Sigmoid colon (tissue), 7 donors: ENCODE measurements around the gene SIK2. TPM values are rescaled to one million over a fixed set of nuclear protein-coding genes. Genes with fewer than 3 reads are reported as not detected.

Source experiments
- DNase-seq: peaks from one replicate; pipeline ENCODE4 v3.0.0-alpha.2; 2019
- H3K27ac ChIP-seq, 4 donors: fragments of 200-600 bp; sonication (generic); one replicate each; pipeline ENCODE4 v1.5.1; 2016 to 2019; ENCODE audit warnings: mild to moderate bottlenecking in 1 of 4
- H3K27me3 ChIP-seq, 3 donors: fragments of 200-600 bp; sonication (generic); one replicate each; pipeline ENCODE4 v1.5.1; 2019; ENCODE audit warnings: mild to moderate bottlenecking in 1 of 3
- H3K36me3 ChIP-seq, 4 donors: fragments of 200-600 bp; sonication (generic); one replicate each; pipeline ENCODE4 v1.5.1; 2016 to 2019
- H3K4me1 ChIP-seq, 4 donors: fragments of 200-600 bp; sonication (generic); one replicate each; pipeline ENCODE4 v1.5.1; 2017 to 2019
- H3K4me3 ChIP-seq, 4 donors: fragments of 200-600 bp; sonication (generic); one replicate each; pipeline ENCODE4 v1.5.1; 2017 to 2019; ENCODE audit warnings: mild to moderate bottlenecking in 2 of 4, moderate library complexity in 1 of 4
- H3K9me3 ChIP-seq, 4 donors: fragments of 200-600 bp in 3 of 4; sonication (generic) in 3 of 4; one replicate each; pipeline versions ENCODE4 v1.5.1 to v1.6.1; 2013 to 2019
- CTCF ChIP-seq, 4 experiments: fragments of 450-650 bp in 3 of 4; fragments of 200-600 bp in 1 of 4; IDR thresholded peaks; one replicate each; pipeline ENCODE4 v1.5.1; 2016 to 2019; ENCODE audit warnings: antibody characterized with exemption in 4 of 4, mild to moderate bottlenecking in 3 of 4, moderate library complexity in 2 of 4
- EP300 ChIP-seq, 4 donors: sonication (generic); formaldehyde crosslinking; IDR thresholded peaks; one replicate each; pipeline ENCODE4 v1.6.1; 2017; ENCODE audit warnings: antibody characterized with exemption in 4 of 4
- POLR2A ChIP-seq, 2 donors: fragments of 450-650 bp; IDR thresholded peaks; one replicate each; pipeline ENCODE4 v1.6.1; 2016; ENCODE audit warnings: antibody characterized with exemption in 2 of 2, mild to moderate bottlenecking in 2 of 2, moderate library complexity in 2 of 2
- POLR2AphosphoS5 ChIP-seq, 4 donors: sonication (generic); formaldehyde crosslinking; IDR thresholded peaks; one replicate each; pipeline ENCODE4 v1.6.1; 2017; ENCODE audit warnings: antibody characterized with exemption in 4 of 4
- WGBS, 2 donors: extraction: QIAGEN DNeasy Blood & Tissue Kit; methylation state at CpG; one replicate each; pipeline ENCODE4 v1.1.7; 2013; 5-methylcytosine and 5-hydroxymethylcytosine counted together
- intact Hi-C: fragments of 100-400 bp; cut with DNase I; formaldehyde crosslinking; loops from one replicate; pipeline ENCODE4 v1.15.1; 2023
- polyA plus RNA-seq, 3 donors: library from polyadenylated mRNA; stranded (reverse); fragments of 200-250 nt; gene quantifications; one replicate each; pipeline ENCODE4 v1.2.3, GENCODE V29; 2013
- total RNA-seq, 4 donors: library from RNA; depleted of rRNA; stranded (reverse); fragments of >200 nt; gene quantifications; one replicate each; pipeline ENCODE4 v1.1.0, GENCODE V29; 2016
- donor health status: healthy with polysubstance abuse.
- donor health status: Bipolar disorder and iron deficiency.
- donor health status: healthy.

Gene SIK2
- total and polyA plus RNA-seq, 7 donors = 4.8 to 14.1 (median 10.7) TPM

GRCh38 chr11:111730871-111731591 is 128.8 kb downstream of the SIK2 start:
- Histone ChIP-seq H3K36me3 (peaks cover 0 to 13% (median 2%) of the 10 kb centered on the region in 4 donors), H3K4me3 (no peak overlapping the region), H3K27me3 (no peaks in the 10 kb centered on the region), H3K4me1 (peaks cover 0 to 59% (median 53%) of the 10 kb centered on the region in 4 donors), H3K27ac (peak overlapping the region; percentile 89 to 96 (median 92)), H3K9me3 (no peaks in the 10 kb centered on the region)
- intact Hi-C loops = no loop called here
- WGBS, 2 donors = 44 to 78% methylated on average over 22 of the region's 22 CpGs
- TF ChIP-seq POLR2A (IDR thresholded peaks at IDR 0.05) (no peak), EP300 (IDR thresholded peaks at IDR 0.05) (no peak), POLR2AphosphoS5 (IDR thresholded peaks at IDR 0.05) (no peak), CTCF (IDR thresholded peaks at IDR 0.05) (no peak)
- peak; percentile 73 for DNase-seq

- TF ChIP-seq EP300 (IDR thresholded peaks at IDR 0.05) (no peak), POLR2AphosphoS5 (IDR thresholded peaks at IDR 0.05) (no peak), POLR2A (IDR thresholded peaks at IDR 0.05) (no peak), CTCF (IDR thresholded peaks at IDR 0.05) (no peak)
- Histone ChIP-seq H3K27me3 (no peaks in the 10 kb centered on the region), H3K4me1 (peaks cover 0 to 67% (median 61%) of the 10 kb centered on the region in 4 donors), H3K9me3 (no peaks in the 10 kb centered on the region), H3K27ac (peak overlapping the region; percentile 89 to 96 (median 92)), H3K4me3 (no peak overlapping the region), H3K36me3 (peaks cover 0 to 5% (median under 1%) of the 10 kb centered on the region in 4 donors)
- DNase-seq = no peak
- intact Hi-C loops = no loop called here
- 90 to 98% methylated on average over 5 of the region's 5 CpGs for WGBS, 2 donors
Observed at GRCh38 chr11:111731821-111732220, 129.6 kb downstream of the SIK2 start.

- peak; percentile 84 for DNase-seq
- no peaks in the 10 kb centered on the region for H3K36me3 ChIP-seq
- intact Hi-C loops = no loop called here
- WGBS, 2 donors = 72 to 76% methylated on average over 7 of the region's 7 CpGs
- TF ChIP-seq CTCF (IDR thresholded peaks at IDR 0.05) (no peak), POLR2AphosphoS5 (IDR thresholded peaks at IDR 0.05) (peak in 3 of 4 donors; percentile 7 to 38 (median 30)), EP300 (IDR thresholded peaks at IDR 0.05) (no peak), POLR2A (IDR thresholded peaks at IDR 0.05) (no peak)
- peaks cover 0 to 79% (median 73%) of the 10 kb centered on the region in 4 donors for H3K4me1 ChIP-seq
- H3K27ac ChIP-seq = peak overlapping the region; percentile 89 to 96 (median 92)
- peak overlapping the region in 1 of 4 donors; percentile 3 for H3K4me3 ChIP-seq
- no peaks in the 10 kb centered on the region for H3K9me3 ChIP-seq
- no peaks in the 10 kb centered on the region for H3K27me3 ChIP-seq
Observed at GRCh38 chr11:111733016-111733415, 130.8 kb downstream of the SIK2 start.

- no peaks in the 10 kb centered on the region for H3K9me3 ChIP-seq
- H3K36me3 ChIP-seq = peaks cover 0 to 5% (median 0%) of the 10 kb centered on the region in 4 donors
- H3K4me3 ChIP-seq = peak overlapping the region in 1 of 4 donors; percentile 3
- WGBS, 2 donors = 81 to 85% methylated on average over 9 of the region's 9 CpGs
- H3K4me1 ChIP-seq = peaks cover 0 to 85% (median 77%) of the 10 kb centered on the region in 4 donors
- H3K27ac ChIP-seq = peak overlapping the region; percentile 89 to 96 (median 92)
- intact Hi-C loops = no loop called here
- TF ChIP-seq POLR2AphosphoS5 (IDR thresholded peaks at IDR 0.05) (peak in 1 of 4 donors; percentile 2), CTCF (IDR thresholded peaks at IDR 0.05) (no peak), POLR2A (IDR thresholded peaks at IDR 0.05) (no peak)
- H3K27me3 ChIP-seq = no peaks in the 10 kb centered on the region
- peak; percentile 73 for DNase-seq
Observed at GRCh38 chr11:111733611-111734088, 131.4 kb downstream of the SIK2 start.
